ENCODE results near the gene EPB41.
"Not testable (repeated sequence)": the region's sequence is repeated elsewhere in the genome, so short reads cannot be mapped to it uniquely, and the experiment has no call there.

The EPB41 gene

DNA sequence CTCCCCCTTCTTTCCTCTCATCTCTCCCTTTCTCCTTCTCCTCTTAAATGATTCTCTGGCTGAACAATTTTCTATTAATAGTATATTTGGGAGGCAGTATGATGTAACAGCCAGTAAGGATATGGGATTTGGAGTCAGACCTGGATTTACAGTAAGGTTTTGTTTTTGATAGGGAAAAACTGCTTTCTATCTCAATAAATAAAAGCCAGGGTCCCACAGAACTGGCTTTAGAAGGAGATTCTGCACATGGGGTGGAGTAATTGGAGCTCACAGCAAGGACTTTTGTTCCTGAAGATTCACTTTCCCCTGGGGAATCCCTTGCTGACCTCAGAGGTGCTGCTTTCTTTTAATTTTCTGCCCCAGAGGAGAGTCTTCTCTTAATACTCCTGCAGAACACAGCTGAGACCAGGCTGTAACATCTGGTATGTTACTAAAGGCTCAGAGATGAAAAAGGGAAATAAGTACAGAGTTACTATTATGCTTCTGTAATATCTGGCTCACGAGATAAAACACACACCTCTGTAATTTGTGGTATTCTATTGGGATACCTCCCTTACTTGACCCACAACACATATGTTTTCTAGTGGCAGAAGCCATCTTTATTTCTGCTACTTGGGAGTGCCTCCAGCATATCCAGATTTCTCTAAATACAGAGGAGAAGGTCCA is 13.4 kb downstream of the EPB41 start:
- no peak for DNase-seq

GRCh38 chr1:28928314-28928941 is 14.1 kb downstream of the EPB41 start:
- DNase-seq = no peak

DNA sequence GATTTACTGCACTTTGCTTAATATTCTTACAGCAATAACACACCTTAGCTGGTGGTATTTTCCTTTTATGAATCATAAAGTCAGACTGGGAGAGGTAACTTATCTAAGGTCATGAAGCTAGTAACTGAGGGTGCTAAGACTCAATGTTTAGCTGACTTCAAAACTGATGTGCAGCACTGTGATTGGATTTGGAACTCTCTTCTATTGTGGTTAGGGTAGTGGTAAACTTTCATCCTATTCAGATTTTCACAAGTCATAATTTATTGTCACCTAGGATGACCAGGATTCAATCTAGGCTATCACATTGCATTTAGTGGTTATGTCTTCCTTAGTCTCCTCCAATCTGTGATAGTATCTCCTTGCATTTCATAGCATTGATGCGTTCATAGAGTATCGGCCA is 18.9 kb downstream of the EPB41 start:
- no peak for DNase-seq

GRCh38 chr1:28933918-28934317 is 19.5 kb downstream of the EPB41 start:
- DNase-seq = no peak

- DNase-seq = no peak
Observed at GRCh38 chr1:28934676-28935075, 20.3 kb downstream of the EPB41 start.

GRCh38 chr1:28935293-28935692 is 20.9 kb downstream of the EPB41 start:
- DNase-seq = no peak

DNA sequence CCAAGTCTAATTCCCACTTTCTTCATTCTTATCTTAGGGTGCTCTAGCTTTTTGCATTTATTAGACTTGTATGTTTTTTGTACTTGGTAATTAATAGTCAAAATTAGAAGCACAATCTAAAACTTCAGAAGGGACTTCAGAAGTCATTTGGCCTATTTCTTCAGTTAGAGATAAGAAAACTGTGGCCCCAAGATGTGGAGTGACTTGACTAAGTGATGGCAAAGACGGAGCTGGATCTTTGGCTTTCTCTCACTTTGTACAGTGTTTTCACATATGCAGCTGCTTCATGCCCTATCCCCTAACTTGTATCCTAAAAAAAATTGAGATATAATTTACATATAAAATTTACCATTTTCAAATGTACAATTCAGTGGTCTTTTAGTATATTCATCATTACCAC is 21.7 kb downstream of the EPB41 start:
- DNase-seq = no peak

GRCh38 chr1:28936528-28936927 is 22.2 kb downstream of the EPB41 start:
- no peak for DNase-seq

GRCh38 chr1:28943581-28943980 is 29.2 kb downstream of the EPB41 start:
- not testable (repeated sequence) for DNase-seq

DNA sequence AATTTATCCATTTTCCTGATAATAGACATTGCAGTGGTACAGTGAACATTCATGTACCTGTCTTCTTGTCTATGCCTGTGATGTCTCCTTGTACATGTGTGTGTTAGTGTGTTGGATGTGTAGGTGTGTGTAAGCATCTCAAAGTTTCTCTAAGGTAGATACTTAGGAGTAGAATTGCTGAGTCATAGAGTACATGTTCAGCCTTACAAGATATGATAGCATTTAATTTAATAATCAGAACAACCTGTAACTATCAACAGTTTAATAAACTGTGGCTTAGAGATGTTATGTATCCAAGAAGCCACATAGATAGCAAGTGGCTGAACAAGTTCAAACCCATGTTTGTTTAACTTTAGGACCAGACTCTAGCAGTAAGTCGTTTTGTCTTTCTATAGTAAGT is 35.6 kb downstream of the EPB41 start:
- DNase-seq = no peak

- no peak for DNase-seq
Observed at GRCh38 chr1:28950449-28950848, 36.1 kb downstream of the EPB41 start.

DNA sequence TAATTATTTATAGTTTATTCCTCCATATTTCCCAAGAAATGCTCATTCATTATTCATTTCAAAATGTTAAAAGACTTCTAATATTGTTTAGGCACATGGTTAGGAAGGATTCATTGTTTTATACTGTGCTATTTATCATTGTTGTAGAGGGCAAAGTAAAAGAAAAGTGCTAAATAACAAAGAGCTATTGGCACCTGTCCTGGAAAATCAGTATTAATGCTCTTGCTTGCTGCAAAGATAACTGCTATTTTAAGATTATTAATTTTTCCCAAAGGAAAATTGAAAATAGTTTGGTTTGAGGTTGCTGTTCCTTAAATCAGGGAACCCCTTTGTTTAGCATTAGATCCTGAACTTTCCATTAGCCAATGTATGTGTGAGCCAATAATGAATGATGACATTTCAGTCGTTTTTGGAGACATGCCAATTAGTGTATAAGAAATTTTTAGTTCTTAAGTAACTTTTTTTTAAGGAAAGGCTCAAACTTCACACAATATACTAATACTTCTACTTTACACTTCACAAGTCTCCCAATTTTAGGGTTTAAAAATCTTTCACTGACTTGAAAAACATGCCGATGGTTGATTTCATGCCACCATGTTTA is 39.9 kb downstream of the EPB41 start:
- no peak for DNase-seq

DNA sequence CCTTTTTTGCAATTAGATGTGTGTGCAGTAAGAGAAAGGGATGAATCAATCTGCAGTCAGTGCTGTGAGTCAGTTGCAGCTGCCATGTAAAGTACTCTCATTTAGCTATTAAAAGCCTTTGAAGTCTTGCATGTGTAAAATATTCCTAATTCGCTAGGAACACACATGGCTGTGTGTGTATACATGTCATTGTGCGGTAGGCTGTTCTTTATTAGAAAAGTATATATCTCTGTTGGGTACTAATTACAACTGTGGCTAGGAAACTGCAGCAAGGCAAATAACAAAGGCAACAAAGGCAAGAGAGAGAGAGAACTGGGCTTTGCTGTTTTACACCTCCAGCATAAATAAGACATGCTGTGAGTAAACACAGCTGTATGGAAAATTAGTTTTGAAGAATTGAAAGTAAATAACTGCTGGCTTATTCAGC is 41.7 kb downstream of the EPB41 start:
- DNase-seq = no peak

- DNase-seq = not testable (repeated sequence)
Observed at GRCh38 chr1:28962114-28962831, 47.9 kb downstream of the EPB41 start.

DNA sequence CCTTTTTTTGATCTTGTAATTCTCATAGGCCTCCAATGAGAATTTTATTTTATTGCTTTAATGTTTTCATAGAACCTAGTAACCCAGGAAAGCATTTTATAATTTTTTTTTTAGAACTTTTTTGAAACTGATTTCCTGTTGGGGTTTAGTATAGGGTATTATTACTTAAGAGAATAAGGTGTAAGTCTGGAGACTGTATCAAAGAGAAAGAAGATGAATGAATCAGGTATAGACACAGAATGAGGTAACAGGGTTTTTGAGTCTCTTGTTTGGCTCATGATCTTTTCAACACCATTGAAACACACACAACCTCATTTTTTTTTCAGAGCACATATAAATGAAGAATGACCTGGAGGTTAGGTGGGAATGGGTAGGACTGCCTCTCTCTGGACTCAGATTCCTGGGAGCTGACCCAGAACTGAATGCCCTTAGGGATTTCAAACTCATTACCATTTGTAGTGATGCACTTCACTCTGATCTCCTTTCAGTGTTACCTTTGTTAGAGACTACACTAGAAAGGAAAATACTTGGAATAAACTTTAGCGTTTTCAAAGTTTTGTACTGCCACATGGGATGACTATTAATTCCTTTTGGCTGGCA is 51.0 kb downstream of the EPB41 start:
- DNase-seq = no peak

- DNase-seq = no peak
Observed at GRCh38 chr1:28966617-28967016, 52.2 kb downstream of the EPB41 start.

DNA sequence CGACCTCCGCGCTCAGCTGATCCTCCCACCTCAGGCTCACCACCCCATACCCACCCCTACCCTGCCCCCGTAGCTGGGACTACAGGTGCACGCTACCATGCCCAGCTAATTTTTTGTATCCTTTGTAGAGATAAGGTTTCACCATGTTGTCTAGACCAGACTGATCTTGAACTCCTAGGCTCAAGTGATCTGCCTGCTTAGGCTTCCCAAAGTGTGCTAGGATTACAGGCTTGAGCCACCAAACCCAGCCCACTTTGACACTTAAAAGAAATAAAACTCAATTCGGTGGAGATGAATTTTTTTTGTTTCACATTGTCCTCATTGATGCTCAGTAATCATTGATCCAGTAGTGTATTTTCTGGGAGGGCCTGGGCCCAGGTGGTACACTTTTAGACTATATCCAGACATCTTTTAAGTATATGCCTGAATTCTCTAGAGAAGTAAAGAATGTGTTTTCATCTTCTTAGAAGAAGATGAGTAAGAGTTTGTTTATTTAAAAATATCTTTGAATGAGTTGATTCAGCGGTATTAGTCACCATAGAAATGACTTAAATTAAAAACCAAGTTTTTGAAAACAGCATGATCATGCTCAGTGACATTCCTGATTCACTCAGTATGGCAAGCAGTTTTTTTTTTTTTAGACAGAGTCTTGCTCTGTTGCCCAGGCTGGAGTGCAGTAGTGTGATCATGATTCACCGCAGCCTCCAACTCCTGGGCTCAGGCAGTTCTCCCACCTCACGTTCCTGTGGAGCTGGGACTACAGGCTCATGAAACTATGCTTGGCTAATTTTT is 57.8 kb downstream of the EPB41 start:
- DNase-seq = no peak

GRCh38 chr1:28973596-28974421 is 59.4 kb downstream of the EPB41 start:
- no peak for DNase-seq

GRCh38 chr1:28974432-28974831 is 60.1 kb downstream of the EPB41 start:
- DNase-seq = no peak

GRCh38 chr1:28976248-28976647 is 61.9 kb downstream of the EPB41 start:
- DNase-seq = no peak

DNA sequence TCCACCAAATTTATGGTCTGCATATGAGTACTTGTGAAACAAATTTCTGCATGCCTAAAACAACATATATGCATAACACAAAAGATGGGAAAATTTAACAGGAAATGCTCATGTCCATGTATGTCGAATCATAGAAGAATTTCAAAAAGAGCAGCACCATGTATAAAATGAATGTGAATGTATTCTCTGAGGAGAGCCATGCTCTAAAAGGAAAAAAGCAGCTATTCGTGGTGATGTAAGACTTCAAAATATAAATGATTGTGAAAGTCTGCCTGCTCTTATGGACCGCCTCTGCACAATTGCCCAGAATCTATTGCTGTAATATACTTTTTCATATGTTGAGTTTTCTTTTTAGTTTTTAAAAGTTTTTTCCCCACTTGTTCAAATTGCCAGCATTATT is 66.8 kb downstream of the EPB41 start:
- DNase-seq = no peak

DNA sequence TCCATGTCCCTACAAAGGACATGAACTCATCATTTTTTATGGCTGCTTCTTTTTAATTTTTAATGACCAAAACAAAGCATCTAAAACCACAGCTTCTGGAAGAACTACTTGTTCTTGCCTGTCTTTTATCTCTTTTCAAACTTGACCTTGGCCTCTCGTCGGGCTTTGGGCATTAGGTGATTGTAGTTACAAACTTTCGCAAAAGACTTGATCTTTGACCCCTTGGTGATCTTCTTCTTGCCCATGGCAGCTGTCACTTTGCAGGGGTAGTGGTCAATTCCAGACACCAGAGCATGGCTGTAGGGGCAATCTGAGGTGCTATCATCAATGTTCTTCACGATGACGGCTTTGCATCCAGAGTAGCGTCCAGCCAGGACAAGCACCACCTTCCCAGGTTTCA is 67.8 kb downstream of the EPB41 start:
- no peak for DNase-seq

Measured in effector CD4-positive, alpha-beta T cell (primary cell).